Ammon's horn (tissue), 1 donor: Measurements from ENCODE around the gene NEDD4.
"Not testable (repeated sequence)": the region's sequence is repeated elsewhere in the genome, so short reads cannot be mapped to it uniquely, and the experiment has no call there.

ENCODE experiments used
- DNase-seq: peaks from one replicate; pipeline ENCODE4 v3.0.0-alpha.2; 2016; ENCODE audit warnings: low spot score

NEDD4 gene

DNA sequence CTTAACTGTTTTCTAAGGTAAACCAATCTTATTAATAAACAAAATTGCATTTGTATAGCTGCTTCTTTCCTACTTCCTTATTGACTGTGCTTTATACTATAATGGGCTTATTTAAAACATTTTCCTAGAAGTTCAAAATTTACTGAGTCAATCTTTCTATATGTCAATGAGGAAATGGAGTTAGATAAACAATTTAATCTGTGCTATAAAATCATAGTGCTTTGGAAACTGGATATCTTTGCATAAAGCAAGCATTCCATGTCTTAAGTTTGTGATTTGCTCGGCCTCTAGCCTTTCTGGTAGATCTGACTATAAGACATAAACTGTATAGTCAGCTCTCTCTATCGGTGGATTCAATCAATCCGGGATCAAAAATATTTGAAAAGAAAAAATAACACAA lies 99.6 kb downstream of the NEDD4 start:
- DNase-seq, result no peak

- no peak for DNase-seq
Measured at GRCh38 chr15:55891196-55891595, 102.2 kb downstream of the NEDD4 start.

DNA sequence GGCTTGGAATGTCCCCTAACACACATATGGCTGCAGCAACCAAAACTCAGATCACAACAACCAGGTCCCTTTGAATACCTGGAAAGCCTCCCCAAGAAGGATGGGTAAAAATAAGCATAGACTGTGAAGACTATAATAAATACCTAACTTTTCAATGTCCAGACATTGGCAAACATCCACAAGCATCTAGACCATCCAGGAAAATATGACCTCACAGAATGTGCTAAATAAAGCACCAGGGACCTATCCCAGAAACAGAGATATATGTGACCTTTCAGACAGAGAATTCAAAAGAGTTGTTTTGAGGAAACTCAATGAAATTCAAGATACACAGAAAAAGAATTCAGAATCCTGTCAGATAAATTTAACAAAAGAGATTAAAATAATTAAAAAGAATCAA lies 109.2 kb downstream of the NEDD4 start:
- no peak for DNase-seq

DNA sequence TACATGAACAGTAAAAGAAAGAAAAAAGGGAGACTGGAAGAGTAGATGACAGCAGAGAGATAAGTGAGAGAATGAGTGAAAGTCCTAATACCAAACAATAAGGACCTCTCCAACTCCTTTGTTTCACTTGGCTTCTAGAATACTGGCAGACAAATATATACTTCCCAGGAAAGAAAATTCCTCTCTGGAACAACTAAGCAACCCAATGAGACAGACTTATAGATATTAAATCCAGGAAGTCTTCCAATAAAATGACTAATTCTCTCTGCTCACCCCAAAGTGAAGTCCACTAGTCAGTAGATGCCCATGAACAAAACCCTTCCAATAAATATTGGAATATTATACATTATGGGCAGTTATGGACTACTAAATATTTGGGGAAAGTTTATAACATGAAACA lies 114.2 kb downstream of the NEDD4 start:
- no peak for DNase-seq

- no peak for DNase-seq
Measured at GRCh38 chr15:55873024-55873720, 120.2 kb downstream of the NEDD4 start.

GRCh38 chr15:55872471-55872870 lies 120.9 kb downstream of the NEDD4 start:
- DNase-seq, result no peak

DNA sequence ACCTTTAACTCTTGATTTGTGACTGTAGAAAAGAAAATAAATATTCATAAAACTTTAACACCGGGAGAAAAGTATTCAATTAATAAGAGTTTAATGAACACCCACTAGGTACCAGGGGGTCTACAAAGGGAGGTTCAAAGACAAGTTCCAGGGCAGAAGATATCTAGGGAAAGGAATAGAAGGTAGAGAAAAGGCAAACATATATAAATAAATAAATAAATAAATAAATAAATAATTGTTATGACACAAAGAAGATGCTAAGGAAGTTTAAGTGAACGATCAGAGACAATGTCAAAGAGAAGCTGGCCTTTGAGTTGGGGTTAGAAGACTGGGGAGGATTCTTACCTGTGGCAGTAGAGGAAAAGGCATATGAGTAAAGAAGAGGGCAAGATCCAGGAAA lies 123.8 kb downstream of the NEDD4 start:
- DNase-seq, result no peak

DNA sequence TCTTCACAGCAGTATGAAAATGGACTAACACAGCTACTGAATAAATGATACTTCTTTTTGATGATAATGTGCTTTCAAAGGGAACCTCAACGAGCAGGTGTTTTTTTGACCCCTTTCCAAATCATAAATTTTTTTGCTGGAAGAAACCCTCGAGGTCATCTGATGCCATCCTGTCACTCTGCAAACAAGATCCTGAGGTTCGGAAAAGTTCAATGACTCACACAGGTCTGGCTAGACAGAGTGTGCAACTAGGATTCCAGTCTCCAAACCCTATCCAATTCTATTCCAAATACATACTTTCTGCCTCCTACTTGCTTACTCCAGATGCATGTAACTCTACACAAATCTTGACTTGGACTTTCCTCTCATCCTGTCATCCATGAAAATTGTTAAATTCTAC lies 124.7 kb downstream of the NEDD4 start:
- no peak for DNase-seq

- not testable (repeated sequence) for DNase-seq
Measured at GRCh38 chr15:55868291-55868690, 125.1 kb downstream of the NEDD4 start.

DNA sequence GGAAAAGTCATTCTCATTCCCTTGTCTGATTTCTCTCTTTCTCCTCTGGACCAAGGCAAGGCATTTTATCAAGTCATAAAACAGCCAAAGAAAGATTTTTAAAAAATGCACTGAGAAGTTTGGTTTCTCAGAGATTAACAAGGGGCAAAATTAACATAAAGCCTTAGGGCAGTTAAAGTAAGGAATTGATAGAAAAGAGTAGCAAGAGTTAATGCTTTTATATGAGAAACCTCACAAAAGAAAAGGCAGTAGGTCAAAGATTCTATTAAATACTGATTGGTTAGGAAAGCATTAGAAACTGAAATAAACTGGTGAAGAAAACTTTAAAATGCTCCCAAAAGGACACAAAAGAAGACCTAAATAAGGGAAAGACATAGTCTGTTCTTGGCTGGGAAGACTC lies 129.5 kb downstream of the NEDD4 start:
- DNase-seq, result no peak

GRCh38 chr15:55861115-55861514 lies 132.3 kb downstream of the NEDD4 start:
- DNase-seq, result no peak

GRCh38 chr15:55860468-55860867 lies 132.9 kb downstream of the NEDD4 start:
- DNase-seq, result no peak

- no peak for DNase-seq
Measured at GRCh38 chr15:55859681-55860080, 133.7 kb downstream of the NEDD4 start.

- no peak for DNase-seq
Measured at GRCh38 chr15:55858661-55859060, 134.8 kb downstream of the NEDD4 start.

- no peak for DNase-seq
Measured at GRCh38 chr15:55856506-55857164, 136.8 kb downstream of the NEDD4 start.

DNA sequence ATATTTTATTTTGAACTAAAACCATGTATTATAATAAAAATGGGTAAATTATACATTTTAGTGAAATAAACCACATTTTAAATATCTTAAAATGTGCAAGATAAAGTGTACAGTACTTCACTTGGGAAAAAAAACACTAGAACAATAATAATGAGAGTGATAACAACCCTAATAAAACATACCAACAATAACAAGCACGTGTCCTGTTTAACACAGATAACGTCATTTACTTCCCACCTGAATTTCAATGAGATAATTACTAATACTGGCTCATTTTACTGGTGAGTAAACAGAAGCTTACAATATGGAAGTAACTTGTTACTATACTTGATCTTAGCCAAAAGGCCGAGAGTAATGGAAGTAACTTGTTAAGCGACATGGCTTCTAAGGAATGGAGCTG lies 140.3 kb downstream of the NEDD4 start:
- DNase-seq, result no peak

GRCh38 chr15:55846116-55846707 lies 147.2 kb downstream of the NEDD4 start:
- DNase-seq, result peak; percentile 79

DNA sequence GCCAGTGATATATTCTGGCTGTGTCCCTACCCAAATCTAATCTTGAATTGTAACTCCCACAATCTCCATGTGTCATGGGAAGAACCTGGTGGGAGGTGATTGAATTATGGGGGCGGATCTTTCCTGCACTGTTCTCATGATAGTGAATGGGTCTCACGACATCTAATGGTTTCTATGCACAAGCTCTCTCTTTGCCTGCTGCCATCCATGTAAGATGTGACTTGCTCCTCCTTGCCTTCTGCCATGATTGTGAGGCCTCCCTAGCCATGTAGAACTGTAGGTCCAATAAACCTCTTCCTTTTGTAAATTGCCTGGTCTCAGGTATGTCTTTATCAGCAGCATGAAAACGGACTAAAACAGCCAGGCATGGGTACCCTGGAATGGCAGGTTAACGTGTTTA lies 150.5 kb downstream of the NEDD4 start:
- not testable (repeated sequence) for DNase-seq

DNA sequence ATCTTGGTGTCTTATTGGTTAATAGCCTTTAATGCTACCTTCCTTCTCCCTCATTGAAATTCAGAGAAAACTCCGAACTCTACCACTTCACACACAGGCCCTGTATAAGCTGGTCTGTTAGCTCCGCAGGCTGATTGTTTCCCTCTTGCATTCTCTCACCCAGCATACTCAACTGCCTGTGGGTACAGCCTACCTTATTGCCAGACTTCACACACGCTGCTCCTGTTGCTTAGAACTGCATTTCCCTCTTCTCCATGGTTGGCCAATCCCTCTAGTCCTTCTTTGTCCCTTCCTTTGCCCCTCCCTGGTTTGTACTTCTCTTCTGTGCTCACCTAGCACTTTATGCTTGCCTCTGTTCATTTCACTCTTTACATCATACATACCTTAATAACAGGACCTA lies 157.5 kb downstream of the NEDD4 start:
- no peak for DNase-seq

DNA sequence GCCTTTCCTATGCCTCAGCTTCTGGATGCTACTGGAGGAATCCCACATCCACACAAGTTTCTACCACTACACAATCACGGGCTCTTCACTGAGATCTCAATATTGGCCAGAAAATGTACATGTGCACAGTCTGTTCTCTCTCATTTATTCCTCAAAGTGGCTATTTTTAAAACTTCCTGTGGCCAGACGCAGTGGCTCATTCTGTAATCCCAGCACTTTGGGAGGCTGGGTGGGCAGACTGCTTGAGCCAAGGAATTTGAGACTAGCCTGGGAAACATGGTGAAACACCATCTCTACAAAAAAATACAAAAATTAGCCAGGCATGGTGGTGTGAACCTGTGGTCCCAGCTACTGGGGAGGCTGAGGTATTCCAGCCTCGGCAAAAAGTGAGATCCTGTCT lies 159.1 kb downstream of the NEDD4 start:
- DNase-seq, result no peak

DNA sequence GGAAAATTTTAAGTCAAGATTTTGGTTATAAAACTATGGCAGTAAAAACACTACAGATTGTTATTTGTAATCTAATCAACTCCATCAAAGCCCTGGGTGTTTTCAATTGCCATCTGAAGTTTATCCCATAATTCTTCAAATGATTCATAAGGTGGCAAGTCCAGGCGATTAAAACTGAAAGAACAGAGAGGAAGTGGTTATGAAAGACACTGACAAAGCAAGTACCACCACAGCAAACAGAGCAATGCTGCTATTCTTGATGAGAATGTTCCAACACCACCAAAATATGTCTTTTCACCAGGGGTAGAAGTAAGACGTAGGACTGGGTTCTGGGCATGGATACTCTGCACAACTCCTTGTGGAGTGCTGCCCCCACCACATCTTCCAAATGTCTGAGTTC lies 163.6 kb downstream of the NEDD4 start:
- DNase-seq, result no peak

DNA sequence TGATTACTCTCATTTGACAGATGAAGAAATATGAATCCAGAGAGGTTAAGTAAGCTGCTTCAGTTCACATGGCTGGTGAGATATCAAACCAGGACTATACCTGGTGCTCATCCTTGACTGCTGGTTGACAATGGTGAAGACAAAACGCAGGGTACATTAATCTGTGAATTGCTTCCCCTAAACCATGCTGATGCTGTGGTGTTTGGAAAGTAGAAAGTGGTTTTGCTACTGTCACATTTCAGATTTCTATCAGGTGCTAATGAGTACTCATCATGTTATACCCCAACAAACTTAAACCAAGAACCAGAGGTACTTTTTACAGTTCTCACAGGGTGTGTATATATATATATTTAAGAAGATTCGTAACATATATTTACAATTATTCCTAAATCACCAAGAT lies 165.5 kb downstream of the NEDD4 start:
- no peak for DNase-seq

GRCh38 chr15:55827204-55827603 lies 166.2 kb downstream of the NEDD4 start:
- no peak for DNase-seq
